ENCODE measurements around the gene CIITA. TPM values are rescaled to one million over a fixed set of nuclear protein-coding genes. Genes with fewer than 3 reads are reported as not detected.

Gene CIITA
- total and polyA plus RNA-seq, 10 of the 15 experiments (the other 5 are each of a cell fraction or from before 2014, with no cell fraction given): 11.5 to 145 (median 49.7) TPM

- TF ChIP-seq IKZF2 (IDR thresholded peaks at IDR 0.05) (peak; percentile 78), ETV6 (conservative IDR thresholded peaks at IDR 0.05 in 1 of 2, IDR thresholded peaks at IDR 0.05 in 1 of 2; ENCODE audit: borderline replicate concordance in 1 of 2, low read depth in 1 of 2) (no peak; a peak in 1 of 4 replicates), RELA (IDR thresholded peaks at IDR 0.05; ENCODE audit: borderline replicate concordance, partially characterized antibody) (no peak), SIN3A (IDR thresholded peaks at IDR 0.05; ENCODE audit: low read depth, low read length) (0 out of 2 replicates have a peak, but pooled peaks have one; percentile 37), MTA2 (IDR thresholded peaks at IDR 0.05; ENCODE audit: low read depth) (0 out of 2 replicates have a peak, but pooled peaks have one; percentile 46), CREM (IDR thresholded peaks at IDR 0.05; ENCODE audit: low read depth) (peak; percentile 42; the same call in 1 of the 2 replicates)
These were observed 4.6 kb downstream of the CIITA start (continued) for GRCh38 chr16:10881479-10882030.

- no TSS peak for BruUV-seq (replicated peaks)
- WGBS (ENCODE audit: insufficient coverage, insufficient replicate concordance, low lambda C conversion rate, missing lambda C conversion rate): 85% methylated on average over 7 of the region's 7 CpGs
- CTCF ChIA-PET: interaction anchor here (1.0 to 4.9 kb wide), 4 partner anchors 12 to 139 kb away, joined by 3 to 30 read pairs (median 4); no protein-coding TSS in a partner anchor
These were observed 6.0 kb downstream of the CIITA start for GRCh38 chr16:10883004-10883403.

More at GRCh38 chr16:10883004-10883403, 6.0 kb downstream of the CIITA start:
- H3K4me1 ChIP-seq (ENCODE audit: control insufficient read depth, insufficient read depth, low read length): peaks cover 64% of the 10 kb centered on the region
- H2AFZ ChIP-seq (ENCODE audit: control insufficient read depth, low read depth, low read length): no peak overlapping the region
- ATAC-seq (no peak), FAIRE-seq (no peak), DNase-seq (ENCODE audit: low read depth, low spot score) (no peak)
- in situ Hi-C loops (cut with MboI): loop anchor here (25.0 kb wide), 2 partner anchors 571 to 1746 kb away; no protein-coding TSS in a partner anchor
- ChIA-PET RAD21 (ENCODE audit: unreplicated experiment) (interaction anchor here (0.8 to 2.6 kb wide), 6 partner anchors 13 to 101 kb away, joined by 3 to 19 read pairs (median 6); partner anchors contain the start of gene DEXI), POLR2A (interaction anchor here (0.8 to 1.9 kb wide), 3 partner anchors 14 to 140 kb away, joined by 3 to 8 read pairs (median 7); partner anchors contain the start of gene NUBP1), SMC1A (ENCODE audit: uncharacterized antibody, unreplicated experiment) (interaction anchor here (0.6 to 5.1 kb wide), 7 partner anchors 9 to 136 kb away, joined by 3 to 39 read pairs (median 8); no protein-coding TSS in a partner anchor)
- no peaks in the 10 kb centered on the region for H3K27me3 ChIP-seq (replicated peaks in 1 of 2; ENCODE audit: control insufficient read depth in 2 of 2, insufficient read depth in 2 of 2, low read length in 1 of 2)
- H3K4me2 ChIP-seq (ENCODE audit: control insufficient read depth, insufficient read depth): peak overlapping the region; percentile 80
- intact Hi-C loops (cut with micrococcal nuclease; ENCODE audit: unreplicated experiment): no loop called here
- H3K9me3 ChIP-seq (replicated peaks; ENCODE audit: control insufficient read depth, insufficient read depth, low read length): no peaks in the 10 kb centered on the region; the same call in 2 of the 3 replicates
- H3K9ac ChIP-seq (ENCODE audit: control insufficient read depth, insufficient read depth, low read length): no peak overlapping the region
- TF ChIP-seq RAD21 (IDR thresholded peaks at IDR 0.05; ENCODE audit: insufficient read depth, low read depth, low read length) (no peak), TBL1XR1 (IDR thresholded peaks at IDR 0.05; ENCODE audit: low read depth, low read length) (no peak), YBX1 (IDR thresholded peaks at IDR 0.05) (no peak), E2F4 (IDR thresholded peaks at IDR 0.05; ENCODE audit: low read depth, low read length) (no peak), POLR2AphosphoS2 (IDR thresholded peaks at IDR 0.05; ENCODE audit: low read depth, low read length) (peak; percentile 13; the same call in 1 of the 2 replicates), ESRRA (IDR thresholded peaks at IDR 0.05; ENCODE audit: low read length) (no peak), IRF4 (IDR thresholded peaks at IDR 0.05; ENCODE audit: low read depth, low read length) (no peak)
- peak overlapping the region; percentile 14; the same call in 1 of the 2 replicates for H3K4me3 ChIP-seq
- H3K27ac ChIP-seq (ENCODE audit: control insufficient read depth, insufficient read depth): peak overlapping the region; percentile 8; the same call in 1 of the 2 replicates
- H3K36me3 ChIP-seq (ENCODE audit: control insufficient read depth in 2 of 2, insufficient read depth in 2 of 2, low read length in 1 of 2): peaks cover 10 to 29% of the 10 kb centered on the region in 2 experiments
- H3K79me2 ChIP-seq (ENCODE audit: control insufficient read depth, insufficient read depth, low read length): peaks cover 92% of the 10 kb centered on the region
- H4K20me1 ChIP-seq (ENCODE audit: control insufficient read depth, insufficient read depth): peaks cover 18% of the 10 kb centered on the region; the same call in 1 of the 2 replicates
